Testis (tissue), 2 donors: ENCODE data around the gene GLI2.

Experiments used
- POLR2A ChIP-seq: fragments of 450-650 bp; IDR thresholded peaks from one replicate; pipeline ENCODE4 v1.6.1; 2017; ENCODE audit warnings: antibody characterized with exemption, mild to moderate bottlenecking, moderate library complexity
- TF ChIP-seq, protein P1 (sequence below), 3 experiments: fragments of 450-650 bp in 2 of 3; fragments of 200-600 bp in 1 of 3; sonication (generic) in 1 of 3; IDR thresholded peaks; one replicate each; pipeline ENCODE4 v1.5.1; 2016 to 2019; ENCODE audit warnings: antibody characterized with exemption in 3 of 3, mild to moderate bottlenecking in 2 of 3, moderate library complexity in 1 of 3

DNA sequence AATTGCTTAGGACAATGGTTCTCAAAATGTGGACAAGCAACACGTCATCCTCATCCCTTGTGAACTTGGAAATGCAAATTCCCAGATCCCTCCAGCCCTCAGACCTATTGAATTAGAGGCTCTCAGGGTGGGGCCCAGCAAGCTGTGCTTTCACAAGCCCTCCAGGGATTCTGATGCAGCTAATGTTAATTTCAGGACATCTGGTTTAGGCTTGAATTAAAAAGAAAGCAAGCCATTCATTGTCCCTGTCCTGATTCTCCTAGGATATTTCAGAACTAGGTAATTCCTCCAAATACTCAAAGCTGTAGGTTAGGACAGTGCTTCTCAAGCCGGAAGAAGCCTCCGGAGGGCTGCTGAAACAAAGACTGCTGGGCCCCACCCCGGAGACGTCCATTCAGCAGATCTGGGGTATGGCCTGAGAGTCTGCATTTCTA is 26.0 kb upstream of the GLI2 start:
- TF ChIP-seq, protein P1, sequence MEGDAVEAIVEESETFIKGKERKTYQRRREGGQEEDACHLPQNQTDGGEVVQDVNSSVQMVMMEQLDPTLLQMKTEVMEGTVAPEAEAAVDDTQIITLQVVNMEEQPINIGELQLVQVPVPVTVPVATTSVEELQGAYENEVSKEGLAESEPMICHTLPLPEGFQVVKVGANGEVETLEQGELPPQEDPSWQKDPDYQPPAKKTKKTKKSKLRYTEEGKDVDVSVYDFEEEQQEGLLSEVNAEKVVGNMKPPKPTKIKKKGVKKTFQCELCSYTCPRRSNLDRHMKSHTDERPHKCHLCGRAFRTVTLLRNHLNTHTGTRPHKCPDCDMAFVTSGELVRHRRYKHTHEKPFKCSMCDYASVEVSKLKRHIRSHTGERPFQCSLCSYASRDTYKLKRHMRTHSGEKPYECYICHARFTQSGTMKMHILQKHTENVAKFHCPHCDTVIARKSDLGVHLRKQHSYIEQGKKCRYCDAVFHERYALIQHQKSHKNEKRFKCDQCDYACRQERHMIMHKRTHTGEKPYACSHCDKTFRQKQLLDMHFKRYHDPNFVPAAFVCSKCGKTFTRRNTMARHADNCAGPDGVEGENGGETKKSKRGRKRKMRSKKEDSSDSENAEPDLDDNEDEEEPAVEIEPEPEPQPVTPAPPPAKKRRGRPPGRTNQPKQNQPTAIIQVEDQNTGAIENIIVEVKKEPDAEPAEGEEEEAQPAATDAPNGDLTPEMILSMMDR (IDR thresholded peaks at IDR 0.05) = no peak
- TF ChIP-seq POLR2A = no peak
